RWPE1 (cell line): ENCODE results near the gene BBS5.

Experiments used
- CTCF ChIA-PET: fragments of 350-600 bp; sonication (Branson Sonifier 250); formaldehyde crosslinking; extraction: SDS; loops from one replicate; lab custom pipeline; 2021; lab: Yijun Ruan, JAX
- POLR2A ChIA-PET: fragments of 400-600 bp; formaldehyde crosslinking; extraction: SDS; loops from one replicate; lab custom pipeline; 2020; ENCODE audit warnings: antibody characterized with exemption; ENCODE audit not compliant: low non-redundant PET; lab: Yijun Ruan, JAX
- DNase-seq: peaks from one replicate; pipeline ENCODE4 v3.0.0; 2012; ENCODE audit warnings: low spot score
- H3K27ac ChIP-seq: fragments of 450-650 bp; 2 replicates; pipeline ENCODE4 v1.5.1; 2017
- TF ChIP-seq, protein P1 (sequence below): fragments of 450-650 bp; conservative IDR thresholded peaks from 2 replicates; pipeline ENCODE4 v1.5.1; 2017; ENCODE audit warnings: low read depth, mild to moderate bottlenecking

BBS5 gene

DNA sequence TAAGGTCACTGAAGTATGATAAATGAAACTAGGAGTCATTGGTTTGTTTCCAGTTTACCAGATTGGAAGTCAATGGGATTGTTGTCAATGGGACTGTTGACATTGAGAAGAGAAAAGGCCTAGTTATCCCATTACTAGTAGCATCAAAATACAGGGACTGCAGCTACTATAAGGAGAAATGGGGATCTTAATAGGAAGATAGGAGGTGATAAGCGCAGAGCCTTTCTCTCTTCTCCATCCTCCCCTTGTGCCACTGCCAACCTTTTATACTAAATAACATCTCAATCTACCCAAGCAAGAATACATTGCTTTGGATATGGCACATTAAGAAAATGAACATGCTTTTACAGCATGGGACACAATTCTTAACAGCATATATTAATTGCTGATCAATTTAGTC, 10.5 kb upstream of the BBS5 start:
- ChIA-PET CTCF (interaction anchor here (1.3 kb wide), 1 partner anchor 10 kb away, joined by 7 read pairs; the partner anchor contains the start of gene BBS5), POLR2A (no interaction called here)
- TF ChIP-seq, protein P1, sequence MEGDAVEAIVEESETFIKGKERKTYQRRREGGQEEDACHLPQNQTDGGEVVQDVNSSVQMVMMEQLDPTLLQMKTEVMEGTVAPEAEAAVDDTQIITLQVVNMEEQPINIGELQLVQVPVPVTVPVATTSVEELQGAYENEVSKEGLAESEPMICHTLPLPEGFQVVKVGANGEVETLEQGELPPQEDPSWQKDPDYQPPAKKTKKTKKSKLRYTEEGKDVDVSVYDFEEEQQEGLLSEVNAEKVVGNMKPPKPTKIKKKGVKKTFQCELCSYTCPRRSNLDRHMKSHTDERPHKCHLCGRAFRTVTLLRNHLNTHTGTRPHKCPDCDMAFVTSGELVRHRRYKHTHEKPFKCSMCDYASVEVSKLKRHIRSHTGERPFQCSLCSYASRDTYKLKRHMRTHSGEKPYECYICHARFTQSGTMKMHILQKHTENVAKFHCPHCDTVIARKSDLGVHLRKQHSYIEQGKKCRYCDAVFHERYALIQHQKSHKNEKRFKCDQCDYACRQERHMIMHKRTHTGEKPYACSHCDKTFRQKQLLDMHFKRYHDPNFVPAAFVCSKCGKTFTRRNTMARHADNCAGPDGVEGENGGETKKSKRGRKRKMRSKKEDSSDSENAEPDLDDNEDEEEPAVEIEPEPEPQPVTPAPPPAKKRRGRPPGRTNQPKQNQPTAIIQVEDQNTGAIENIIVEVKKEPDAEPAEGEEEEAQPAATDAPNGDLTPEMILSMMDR = no peak
- H3K27ac ChIP-seq = no peak overlapping the region
- no peak for DNase-seq

DNA sequence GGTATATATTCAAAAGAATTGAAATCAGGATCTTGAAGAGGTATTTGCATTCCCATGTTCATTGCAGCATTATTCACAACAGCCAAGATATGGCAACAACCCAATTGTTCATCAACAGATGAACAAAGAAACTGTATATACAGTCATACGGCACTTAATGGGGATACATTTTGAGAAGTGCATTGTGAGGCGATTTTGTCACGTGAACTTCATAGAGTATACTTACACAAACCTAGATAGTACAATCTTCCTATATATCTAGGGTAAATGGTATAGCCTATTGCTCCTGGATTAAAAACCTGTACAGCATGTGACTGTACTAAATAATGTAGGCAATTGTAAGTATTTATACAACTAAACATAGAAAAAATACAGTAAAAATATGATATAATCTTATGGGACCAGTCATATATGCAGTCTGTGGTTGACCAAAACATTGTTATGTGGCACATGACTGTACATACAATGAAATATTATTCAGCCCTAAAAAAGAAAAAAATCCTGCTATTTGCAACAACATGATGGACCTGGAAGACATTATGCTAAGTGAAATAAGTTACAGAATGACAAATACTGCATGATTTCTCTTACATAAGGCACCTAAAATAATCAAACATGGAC, 9.2 kb upstream of the BBS5 start:
- ChIA-PET CTCF (interaction anchor here (1.3 kb wide), 1 partner anchor 9 kb away, joined by 7 read pairs; the partner anchor contains the start of gene BBS5), POLR2A (no interaction called here)
- TF ChIP-seq, protein P1 = no peak
- DNase-seq = no peak
- no peak overlapping the region for H3K27ac ChIP-seq

DNA sequence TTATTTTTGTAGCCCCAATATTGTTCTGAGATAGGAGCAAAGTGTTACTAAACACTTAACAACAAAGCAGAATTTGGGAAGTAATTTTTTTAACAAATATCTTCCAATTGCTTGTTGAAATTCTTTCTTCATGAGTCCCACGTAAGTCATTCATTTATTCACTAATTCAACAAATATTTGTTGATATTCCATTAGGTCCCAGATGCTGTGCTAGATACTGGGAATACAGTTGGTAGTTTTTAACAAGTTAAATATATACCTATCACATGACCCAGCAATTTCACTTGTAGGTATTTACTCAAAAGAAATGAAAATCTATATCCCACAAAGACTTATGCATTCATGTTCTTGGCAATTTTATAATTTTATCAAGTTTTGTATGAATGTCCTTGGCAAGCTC, 7.0 kb upstream of the BBS5 start:
- no peak for DNase-seq
- TF ChIP-seq, protein P1 = no peak
- H3K27ac ChIP-seq = no peak overlapping the region
- CTCF ChIA-PET = no interaction called here
- POLR2A ChIA-PET = no interaction called here

DNA sequence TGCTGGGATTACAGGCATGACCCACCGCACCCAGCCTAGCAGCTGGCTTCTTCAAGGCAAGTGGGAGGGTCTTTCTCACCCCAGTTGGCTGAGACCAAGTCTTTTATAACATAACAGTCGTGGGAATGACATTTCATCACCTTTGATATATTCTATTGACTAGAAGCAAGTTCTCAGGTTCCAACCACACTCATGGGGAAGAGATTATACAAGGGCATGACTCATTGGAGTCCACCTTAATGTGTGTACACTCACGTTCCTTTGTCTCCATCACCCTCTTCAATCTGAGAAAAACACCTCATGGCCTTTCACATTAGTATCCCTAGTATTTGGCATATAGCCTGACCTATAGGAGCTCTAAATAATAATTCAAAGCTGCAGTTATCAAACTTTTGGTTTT, 2.8 kb upstream of the BBS5 start:
- TF ChIP-seq, protein P1 = no peak
- ChIA-PET CTCF (no interaction called here), POLR2A (no interaction called here)
- DNase-seq = peak; percentile 36
- no peak overlapping the region for H3K27ac ChIP-seq

DNA sequence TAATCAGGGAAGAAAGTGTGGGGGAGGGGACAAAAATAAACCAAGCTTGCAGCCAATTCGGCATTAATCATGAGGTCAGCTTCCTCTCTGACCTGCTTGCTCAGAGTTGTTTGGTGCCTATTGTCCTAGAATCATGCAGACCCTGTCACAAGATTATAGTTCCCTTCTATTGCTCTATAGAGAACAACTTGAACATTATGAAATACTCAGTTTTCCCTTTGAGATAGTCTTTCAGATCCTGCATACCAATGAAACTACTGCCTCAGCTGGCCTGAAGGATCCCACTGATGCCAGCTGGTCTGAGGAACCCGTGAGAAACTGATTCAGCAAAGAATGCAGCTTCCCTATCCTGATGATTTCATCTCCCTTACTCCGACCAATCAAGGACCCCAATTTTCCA, 955 bp upstream of the BBS5 start:
- ChIA-PET POLR2A (no interaction called here), CTCF (interaction anchor here (1.1 to 1.5 kb wide), 2 partner anchors 9 to 346 kb away, joined by 4 to 7 read pairs; partner anchors contain the start of gene METTL5)
- H3K27ac ChIP-seq = no peak overlapping the region
- no peak for DNase-seq
- TF ChIP-seq, protein P1 = no peak

DNA sequence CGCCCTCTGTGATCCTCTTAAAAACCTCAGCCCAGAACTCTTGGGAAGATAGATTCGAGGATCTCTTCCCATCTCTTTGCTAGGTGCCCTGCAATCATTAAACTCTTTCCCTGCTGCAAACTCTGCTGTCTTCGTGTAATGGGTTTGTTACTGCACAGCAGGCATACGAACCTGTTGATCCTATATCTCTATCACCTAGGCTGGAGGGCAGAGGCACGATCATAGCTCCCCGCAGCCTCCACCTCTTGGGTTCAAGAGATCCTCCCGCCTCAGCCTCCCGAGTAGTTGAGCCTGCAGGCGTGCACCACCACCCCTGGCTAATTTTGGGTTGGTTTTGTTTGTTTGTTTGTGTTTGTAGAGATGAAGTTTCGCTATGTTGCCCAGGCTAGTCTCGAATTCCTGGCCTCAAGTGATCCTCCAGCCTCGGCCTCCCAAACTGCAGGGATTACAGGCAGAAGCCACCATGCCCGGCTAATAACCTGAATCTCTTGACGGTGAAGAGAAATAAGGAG, 493 bp upstream of the BBS5 start:
- peak overlapping the region; percentile 68 for H3K27ac ChIP-seq
- no peak for DNase-seq
- ChIA-PET POLR2A (no interaction called here), CTCF (interaction anchor here (1.1 to 1.5 kb wide), 4 partner anchors 7 to 450 kb away, joined by 3 to 7 read pairs (median 4); partner anchors contain the start of gene METTL5)
- TF ChIP-seq, protein P1 = no peak
